IMR-90 (cell line): Measurements from ENCODE around the gene TAX1BP1. TPM values are rescaled to one million over a fixed set of nuclear protein-coding genes. Genes with fewer than 3 reads are reported as not detected.

Experiments
- ATAC-seq: fragments of 200-7000 bp; cut with Tn5 transposase; 2 replicates; pipeline ENCODE4 v1.9.1; 2020; ENCODE audit warnings: low read depth, mild to moderate bottlenecking, moderate library complexity
- BruUV-seq: library from RNA; stranded (reverse); fragments of 400-500 nt; replicated peaks from 2 replicates; lab custom pipeline; 2021; lab: Mats Ljungman, UMichigan
- CTCF ChIA-PET: fragments of 300-600 bp; formaldehyde crosslinking; extraction: SDS; loops from one replicate; lab custom pipeline; 2021; ENCODE audit warnings: antibody characterized with exemption; lab: Yijun Ruan, JAX
- POLR2A ChIA-PET: fragments of 300-600 bp; sonication (Branson Sonifier 250); formaldehyde crosslinking; loops from one replicate; lab custom pipeline; 2022; ENCODE audit warnings: antibody characterized with exemption; ENCODE audit not compliant: unreplicated experiment; lab: Charles Lee
- DNase-seq: peaks from one replicate; pipeline ENCODE4 v3.0.0; 2013
- H2AFZ ChIP-seq: replicated peaks from 2 replicates; pipeline ENCODE3; 2013; ENCODE audit warnings: low read length, mild to moderate bottlenecking; ENCODE audit not compliant: poor library complexity
- H2AK5ac ChIP-seq: 2 replicates; pipeline ENCODE4 v1.6.1; 2013; ENCODE audit warnings: low read depth, low read length, inconsistent platforms
- H2AK9ac ChIP-seq: replicated peaks from 2 replicates; pipeline ENCODE3; 2013; ENCODE audit warnings: mild to moderate bottlenecking, low read depth, low read length, moderate library complexity; ENCODE audit not compliant: poor library complexity
- H2BK120ac ChIP-seq: 2 replicates; pipeline ENCODE4 v1.6.1; 2013; ENCODE audit warnings: low read depth, low read length, inconsistent platforms
- H2BK15ac ChIP-seq: 3 replicates; pipeline ENCODE4 v1.6.1; 2013; ENCODE audit warnings: low read depth, low read length, inconsistent platforms
- H2BK20ac ChIP-seq: 2 replicates; pipeline ENCODE4 v1.6.1; 2013; ENCODE audit warnings: low read depth, mild to moderate bottlenecking, inconsistent platforms, low read length, moderate library complexity
- H2BK5ac ChIP-seq: 2 replicates; pipeline ENCODE4 v1.6.1; 2013; ENCODE audit warnings: mild to moderate bottlenecking, low read depth, low read length, inconsistent platforms; ENCODE audit not compliant: poor library complexity, severe bottlenecking
- H3K14ac ChIP-seq: replicated peaks from 2 replicates; pipeline ENCODE4 v1.6.1; 2013; ENCODE audit warnings: low read depth, low read length, inconsistent platforms
- H3K18ac ChIP-seq: 2 replicates; pipeline ENCODE4 v1.6.1; 2013; ENCODE audit warnings: low read depth, low read length, control low read depth
- H3K23ac ChIP-seq: 2 replicates; pipeline ENCODE4 v1.6.1; 2013; ENCODE audit warnings: low read depth, low read length, inconsistent platforms
- H3K27ac ChIP-seq: 2 replicates; pipeline ENCODE4 v1.5.1; 2013; ENCODE audit warnings: mild to moderate bottlenecking, control low read depth, low read length; ENCODE audit not compliant: insufficient read depth
- H3K27me3 ChIP-seq: 2 replicates; pipeline ENCODE4 v1.6.1; 2013; ENCODE audit warnings: low read length; ENCODE audit not compliant: control insufficient read depth, insufficient read depth
- H3K36me3 ChIP-seq: 2 replicates; pipeline ENCODE4 v1.6.1; 2013; ENCODE audit warnings: low read length, mixed read lengths; ENCODE audit not compliant: control insufficient read depth, insufficient read depth
- H3K4ac ChIP-seq: 2 replicates; pipeline ENCODE4 v1.6.1; 2013; ENCODE audit warnings: low read depth, low read length, inconsistent platforms
- H3K4me1 ChIP-seq: 2 replicates; pipeline ENCODE4 v1.6.1; 2013; ENCODE audit warnings: low read length, mixed read lengths; ENCODE audit not compliant: control insufficient read depth, insufficient read depth
- H3K4me2 ChIP-seq: 2 replicates; pipeline ENCODE4 v1.6.1; 2013; ENCODE audit warnings: low read depth, mild to moderate bottlenecking, control low read depth, low read length, moderate library complexity
- H3K4me3 ChIP-seq: 2 replicates; pipeline ENCODE4 v1.5.1; 2013; ENCODE audit warnings: low read depth, mild to moderate bottlenecking, control low read depth, low read length, moderate library complexity; ENCODE audit not compliant: insufficient read depth
- H3K56ac ChIP-seq: 2 replicates; pipeline ENCODE4 v1.6.1; 2013; ENCODE audit warnings: low read length, inconsistent platforms; ENCODE audit not compliant: insufficient read depth; ENCODE audit errors: extremely low read depth
- H3K79me1 ChIP-seq, 2 experiments: 2 replicates each; pipeline ENCODE4 v1.6.1; 2013; ENCODE audit warnings: low read length in 2 of 2, inconsistent platforms in 1 of 2, low read depth in 1 of 2
- H3K9ac ChIP-seq: 2 replicates; pipeline ENCODE4 v1.6.1; 2013; ENCODE audit warnings: low read depth, low read length, control low read depth
- H3K9me1 ChIP-seq: 2 replicates; pipeline ENCODE4 v1.6.1; 2013; ENCODE audit warnings: low read length, inconsistent platforms; ENCODE audit not compliant: insufficient read depth
- H3K9me3 ChIP-seq: 2 replicates; pipeline ENCODE4 v1.6.1; 2013; ENCODE audit warnings: low read length; ENCODE audit not compliant: control insufficient read depth, insufficient read depth
- H4K20me1 ChIP-seq: 2 replicates; pipeline ENCODE4 v1.6.1; 2013; ENCODE audit warnings: low read length, inconsistent platforms; ENCODE audit not compliant: insufficient read depth
- H4K5ac ChIP-seq: 2 replicates; pipeline ENCODE4 v1.6.1; 2013; ENCODE audit warnings: mild to moderate bottlenecking, low read depth, low read length, control low read depth
- H4K8ac ChIP-seq, 2 experiments: 2 replicates each; pipeline ENCODE4 v1.6.1; 2013; ENCODE audit warnings: low read depth in 2 of 2, low read length in 2 of 2, control low read depth in 1 of 2, inconsistent platforms in 1 of 2
- H4K91ac ChIP-seq: 2 replicates; pipeline ENCODE4 v1.6.1; 2013; ENCODE audit warnings: low read depth, low read length, inconsistent platforms; ENCODE audit not compliant: insufficient read depth
- NFE2L2 ChIP-seq: fragments of 150-350 bp; IDR thresholded peaks from 2 replicates; pipeline ENCODE4 v1.6.1; 2016; ENCODE audit warnings: low read depth, mild to moderate bottlenecking, low read length
- POLR2A ChIP-seq: IDR thresholded peaks from 2 replicates; pipeline ENCODE4 v1.6.1; 2012; ENCODE audit warnings: mild to moderate bottlenecking, low read depth, low read length
- RAD21 ChIP-seq: IDR thresholded peaks from 2 replicates; pipeline ENCODE4 v1.6.1; 2012; ENCODE audit warnings: low read length, improper control_type of control experiment
- SMC3 ChIP-seq: fragments of 150-350 bp; IDR thresholded peaks from 2 replicates; pipeline ENCODE4 v1.6.1; 2016; ENCODE audit warnings: low read depth, mild to moderate bottlenecking, antibody characterized with exemption, low read length, moderate library complexity
- WGBS, 2 experiments: methylation state at CpG; one replicate each; pipeline versions ENCODE4 v1.1.5 to v1.1.7; 2013; ENCODE audit warnings: missing lambda C conversion rate in 2 of 2; ENCODE audit not compliant: insufficient read length in 1 of 2; ENCODE audit errors: extremely low coverage in 2 of 2; 5-methylcytosine and 5-hydroxymethylcytosine counted together
- dilution Hi-C: fragments of 300-500 bp; cut with HindIII; formaldehyde crosslinking; loops from one replicate; pipeline ENCODE4 v1.14.3; 2018; ENCODE audit warnings: low sequenced_read_pairs; ENCODE audit not compliant: unreplicated experiment
- in situ Hi-C: fragments of 300-500 bp; cut with MboI; formaldehyde crosslinking; loops from 3 replicates; pipeline ENCODE4 v1.14.3; 2019; ENCODE audit warnings: low sequenced_read_pairs, inconsistent platforms, mixed read lengths
- intact Hi-C: fragments of 100-400 bp; cut with micrococcal nuclease; formaldehyde crosslinking; loops from 2 replicates; pipeline ENCODE4 v1.10.0; 2022
- polyA plus RNA-seq, 3 experiments: library from polyadenylated mRNA; depleted of rRNA; stranded (reverse); fragments of >200 nt; gene quantifications; 2 replicates each; pipeline ENCODE4 v1.2.3, GENCODE V29; 2012; ENCODE audit warnings: low replicate concordance in 1 of 3
- total RNA-seq: library from RNA; depleted of rRNA; stranded (reverse); fragments of >200 nt; gene quantifications from 2 replicates; pipeline ENCODE4 v1.2.3, GENCODE V29; 2012
- TF ChIP-seq, protein P1 (sequence below): fragments of 150-350 bp; IDR thresholded peaks from 2 replicates; pipeline ENCODE4 v1.6.1; 2016; ENCODE audit warnings: low read depth, mild to moderate bottlenecking, low read length, moderate library complexity, borderline replicate concordance
- TF ChIP-seq, protein P2 (sequence below): conservative IDR thresholded peaks from 2 replicates; pipeline ENCODE4 v1.5.1; 2012; ENCODE audit warnings: mild to moderate bottlenecking, low read depth, low read length, improper control_type of control experiment

Gene TAX1BP1
- total and polyA plus RNA-seq, 2 of the 4 experiments (the other 2 are of a cell fraction): 49.0 to 52.7 TPM

DNA sequence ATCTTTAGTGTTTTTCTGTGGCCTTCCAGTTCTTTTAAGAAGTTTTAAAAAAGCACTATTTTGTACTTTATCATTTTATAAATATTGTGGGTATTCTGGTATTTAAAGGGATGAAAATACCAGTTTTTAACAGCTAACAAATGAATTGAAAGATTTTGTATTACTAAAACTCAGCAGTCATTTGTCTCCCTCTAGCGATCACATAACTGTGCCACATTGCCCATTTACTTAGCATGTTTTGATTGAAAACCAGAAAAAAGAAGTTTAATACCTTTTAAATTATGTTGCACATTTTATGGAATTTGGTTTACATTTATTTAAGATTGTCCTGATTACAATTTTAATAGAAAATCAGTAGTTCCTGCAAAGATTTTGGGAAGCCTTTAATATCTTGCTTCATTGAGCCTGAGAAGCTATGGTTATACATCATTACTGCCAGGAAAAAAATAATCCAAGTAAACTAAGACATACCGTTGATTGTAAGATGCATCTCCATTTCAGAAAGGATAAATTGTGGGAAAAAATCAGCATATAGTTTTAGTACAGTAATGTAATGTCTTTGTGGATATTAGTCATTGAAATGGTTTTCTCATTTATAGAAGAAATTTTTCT lies 34.9 kb downstream of the TAX1BP1 start:
- no peak overlapping the region for H2AFZ ChIP-seq
- H3K36me3 ChIP-seq: peaks cover 5% of the 10 kb centered on the region
- ChIA-PET CTCF (interaction anchor here (0.6 to 2.4 kb wide), 15 partner anchors 8 to 582 kb away, joined by 3 to 16 read pairs (median 5); no protein-coding TSS in a partner anchor), POLR2A (no interaction called here)
- H2AK5ac ChIP-seq: no peak overlapping the region
- H3K9me3 ChIP-seq: no peaks in the 10 kb centered on the region
- no peak overlapping the region for H3K4me3 ChIP-seq
- BruUV-seq: no TSS peak
- no peak overlapping the region for H2BK5ac ChIP-seq
- H2AK9ac ChIP-seq: no peak overlapping the region
- peaks cover 7% of the 10 kb centered on the region; the same call in 1 of the 2 replicates for H4K20me1 ChIP-seq
- no peak overlapping the region for H3K9ac ChIP-seq
- H3K18ac ChIP-seq: no peak overlapping the region
- H3K4me1 ChIP-seq: no peaks in the 10 kb centered on the region
- H4K5ac ChIP-seq: no peak overlapping the region
- WGBS, 2 experiments: no CpG with 5 or more reads among the region's 2 CpGs
- no peak overlapping the region for H3K27ac ChIP-seq
- H4K91ac ChIP-seq: no peak overlapping the region
- H2BK15ac ChIP-seq: no peak overlapping the region
- peak; percentile 53; the same call in 1 of the 2 replicates for ATAC-seq
- TF ChIP-seq POLR2A (no peak), RAD21 (peak; percentile 74), SMC3 (peak; percentile 59), NFE2L2 (no peak)
- TF ChIP-seq, protein P1, sequence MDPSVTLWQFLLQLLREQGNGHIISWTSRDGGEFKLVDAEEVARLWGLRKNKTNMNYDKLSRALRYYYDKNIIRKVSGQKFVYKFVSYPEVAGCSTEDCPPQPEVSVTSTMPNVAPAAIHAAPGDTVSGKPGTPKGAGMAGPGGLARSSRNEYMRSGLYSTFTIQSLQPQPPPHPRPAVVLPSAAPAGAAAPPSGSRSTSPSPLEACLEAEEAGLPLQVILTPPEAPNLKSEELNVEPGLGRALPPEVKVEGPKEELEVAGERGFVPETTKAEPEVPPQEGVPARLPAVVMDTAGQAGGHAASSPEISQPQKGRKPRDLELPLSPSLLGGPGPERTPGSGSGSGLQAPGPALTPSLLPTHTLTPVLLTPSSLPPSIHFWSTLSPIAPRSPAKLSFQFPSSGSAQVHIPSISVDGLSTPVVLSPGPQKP: no peak
- TF ChIP-seq, protein P2, sequence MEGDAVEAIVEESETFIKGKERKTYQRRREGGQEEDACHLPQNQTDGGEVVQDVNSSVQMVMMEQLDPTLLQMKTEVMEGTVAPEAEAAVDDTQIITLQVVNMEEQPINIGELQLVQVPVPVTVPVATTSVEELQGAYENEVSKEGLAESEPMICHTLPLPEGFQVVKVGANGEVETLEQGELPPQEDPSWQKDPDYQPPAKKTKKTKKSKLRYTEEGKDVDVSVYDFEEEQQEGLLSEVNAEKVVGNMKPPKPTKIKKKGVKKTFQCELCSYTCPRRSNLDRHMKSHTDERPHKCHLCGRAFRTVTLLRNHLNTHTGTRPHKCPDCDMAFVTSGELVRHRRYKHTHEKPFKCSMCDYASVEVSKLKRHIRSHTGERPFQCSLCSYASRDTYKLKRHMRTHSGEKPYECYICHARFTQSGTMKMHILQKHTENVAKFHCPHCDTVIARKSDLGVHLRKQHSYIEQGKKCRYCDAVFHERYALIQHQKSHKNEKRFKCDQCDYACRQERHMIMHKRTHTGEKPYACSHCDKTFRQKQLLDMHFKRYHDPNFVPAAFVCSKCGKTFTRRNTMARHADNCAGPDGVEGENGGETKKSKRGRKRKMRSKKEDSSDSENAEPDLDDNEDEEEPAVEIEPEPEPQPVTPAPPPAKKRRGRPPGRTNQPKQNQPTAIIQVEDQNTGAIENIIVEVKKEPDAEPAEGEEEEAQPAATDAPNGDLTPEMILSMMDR: peak; percentile 69
- H3K14ac ChIP-seq: no peak overlapping the region
- H3K27me3 ChIP-seq: no peaks in the 10 kb centered on the region
- H3K56ac ChIP-seq: no peak overlapping the region
- intact Hi-C loops (loop anchor here (1.0 to 10.0 kb wide), 4 partner anchors 170 to 579 kb away; no protein-coding TSS in a partner anchor), in situ Hi-C loops (loop anchor here (10.0 to 25.0 kb wide), 2 partner anchors 237 to 570 kb away; partner anchors contain the start of gene HOXA13), dilution Hi-C loops (no loop called here)
- H3K4ac ChIP-seq: no peak overlapping the region
- peaks cover 17 to 33% of the 10 kb centered on the region in 2 experiments; a peak in 3 of 4 replicates for H3K79me1 ChIP-seq
- H3K9me1 ChIP-seq: no peaks in the 10 kb centered on the region
- H4K8ac ChIP-seq: no peak overlapping the region
- H3K4me2 ChIP-seq: no peak overlapping the region
- no peak overlapping the region for H2BK120ac ChIP-seq
- H2BK20ac ChIP-seq: no peak overlapping the region
- H3K23ac ChIP-seq: no peak overlapping the region
- DNase-seq: peak; percentile 58
